Activated CD8-positive, alpha-beta memory T cell treated with anti-CD3 and anti-CD28 coated beads for 36 hours (primary cell): Measurements from ENCODE around the gene SURF1. TPM values are rescaled to one million over a fixed set of nuclear protein-coding genes. Genes with fewer than 3 reads are reported as not detected.
"Not testable (repeated sequence)": the region's sequence is repeated elsewhere in the genome, so short reads cannot be mapped to it uniquely, and the experiment has no call there.

Experiments
- CTCF ChIA-PET: fragments of 350-600 bp; sonication (Branson Sonifier 250); formaldehyde crosslinking; loops from one replicate; lab custom pipeline; 2021; ENCODE audit warnings: antibody characterized with exemption; lab: Charles Lee
- POLR2A ChIA-PET: fragments of 350-600 bp; sonication (Branson Sonifier 250); formaldehyde crosslinking; loops from one replicate; lab custom pipeline; 2021; ENCODE audit warnings: antibody characterized with exemption; lab: Charles Lee
- total RNA-seq, 2 experiments: library from RNA; stranded (reverse); gene quantifications; one replicate each; pipeline ENCODE4 v1.2.3, GENCODE V29; 2021

SURF1 gene, protein sequence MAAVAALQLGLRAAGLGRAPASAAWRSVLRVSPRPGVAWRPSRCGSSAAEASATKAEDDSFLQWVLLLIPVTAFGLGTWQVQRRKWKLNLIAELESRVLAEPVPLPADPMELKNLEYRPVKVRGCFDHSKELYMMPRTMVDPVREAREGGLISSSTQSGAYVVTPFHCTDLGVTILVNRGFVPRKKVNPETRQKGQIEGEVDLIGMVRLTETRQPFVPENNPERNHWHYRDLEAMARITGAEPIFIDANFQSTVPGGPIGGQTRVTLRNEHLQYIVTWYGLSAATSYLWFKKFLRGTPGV
- 10 to 100 TPM; 31.6 to 31.9 TPM for total RNA-seq

DNA sequence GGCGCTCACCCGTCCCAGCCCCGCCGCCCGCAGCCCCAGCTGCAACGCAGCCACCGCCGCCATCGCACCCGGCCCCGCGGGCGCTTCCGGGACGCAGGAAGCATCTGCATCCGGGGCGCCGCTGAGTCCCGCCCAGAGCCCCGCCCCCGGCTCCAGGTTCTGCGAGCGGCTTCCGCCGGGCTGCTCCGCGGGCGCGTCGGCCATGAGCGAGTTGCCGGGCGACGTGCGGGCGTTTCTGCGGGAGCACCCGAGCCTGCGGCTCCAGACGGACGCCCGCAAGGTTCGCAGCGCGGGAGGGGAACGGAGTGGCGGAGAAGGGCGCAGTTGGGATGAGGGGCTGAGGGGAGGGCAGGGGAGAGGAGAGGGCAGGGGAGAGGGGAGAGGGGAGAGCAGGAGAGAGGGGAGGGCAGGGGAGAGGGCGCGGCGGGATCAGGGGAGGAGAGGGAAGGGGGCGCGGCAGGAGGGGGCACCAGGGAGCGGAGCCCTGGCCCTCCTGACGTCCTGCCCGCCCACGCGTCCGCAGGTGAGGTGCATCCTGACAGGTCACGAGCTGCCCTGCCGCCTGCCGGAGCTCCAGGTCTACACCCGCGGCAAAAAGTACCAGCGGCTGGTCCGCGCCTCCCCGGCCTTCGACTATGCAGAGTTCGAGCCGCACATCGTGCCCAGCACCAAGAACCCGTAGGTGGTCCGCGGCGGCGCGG is at the start of gene SURF1, which contains the start of gene SURF2:
Gene SURF1, minus strand, starts transcription at position 97 of the 701 bp plus-strand sequence. Its CDS starts 34 bp downstream, at position 63.
Gene SURF2, plus strand, starts transcription at position 160 of the 701 bp plus-strand sequence. Its CDS starts 43 bp downstream, at position 203.
- POLR2A ChIA-PET, result interaction anchor here (1.0 to 8.5 kb wide), 7 partner anchors 9 to 326 kb away, joined by 3 to 93 read pairs (median 4); partner anchors contain the start of genes GTF3C5, MED22 and RPL7A
- CTCF ChIA-PET, result interaction anchor here (0.8 to 3.9 kb wide), 4 partner anchors 8 to 18 kb away, joined by 3 to 27 read pairs (median 8); partner anchors contain the start of genes MED22 and RPL7A

- ChIA-PET CTCF (interaction anchor here (0.8 to 1.1 kb wide), 4 partner anchors 9 to 81 kb away, joined by 3 read pairs; no protein-coding TSS in a partner anchor), POLR2A (no interaction called here)
Measured at GRCh38 chr9:133405508-133406438, 49.5 kb upstream of the SURF1 start.

GRCh38 chr9:133404454-133405002 is 48.2 kb upstream of the SURF1 start:
- CTCF ChIA-PET, result interaction anchor here (0.7 to 1.9 kb wide), 4 partner anchors 14 to 590 kb away, joined by 3 to 6 read pairs (median 4); no protein-coding TSS in a partner anchor
- POLR2A ChIA-PET, result no interaction called here

- POLR2A ChIA-PET, result no interaction called here
- CTCF ChIA-PET, result interaction anchor here (0.7 to 1.9 kb wide), 4 partner anchors 15 to 590 kb away, joined by 3 to 6 read pairs (median 4); no protein-coding TSS in a partner anchor
Measured at GRCh38 chr9:133403766-133404453, 47.6 kb upstream of the SURF1 start.

DNA sequence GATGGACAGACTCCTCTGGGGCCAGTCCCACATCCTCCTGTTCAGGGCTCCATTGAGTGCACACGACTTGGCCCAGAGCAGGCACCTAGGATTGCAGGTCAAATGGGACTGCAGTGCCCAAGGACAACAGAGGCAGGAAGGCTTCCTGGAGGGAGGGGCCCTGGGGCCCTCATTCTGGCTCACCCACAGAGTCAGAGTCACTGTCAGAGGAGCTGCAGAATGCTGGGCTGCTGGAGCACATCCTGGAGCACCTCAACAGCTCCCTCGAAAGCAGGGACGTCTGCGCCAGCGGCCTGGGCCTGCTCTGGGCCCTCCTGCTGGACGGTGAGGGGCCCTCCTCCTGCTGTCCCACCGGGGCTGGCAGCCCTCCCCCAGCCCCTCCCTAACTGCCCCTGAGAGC is 46.4 kb upstream of the SURF1 start:
- POLR2A ChIA-PET, result interaction anchor here (0.7 kb wide), 1 partner anchor 25 kb away, joined by 4 read pairs; no protein-coding TSS in a partner anchor
- CTCF ChIA-PET, result interaction anchor here (1.5 to 1.6 kb wide), 2 partner anchors 44 to 591 kb away, joined by 4 read pairs; no protein-coding TSS in a partner anchor

GRCh38 chr9:133401588-133401987 is 45.3 kb upstream of the SURF1 start:
- CTCF ChIA-PET, result no interaction called here

GRCh38 chr9:133400292-133400691 is 44.0 kb upstream of the SURF1 start:
- CTCF ChIA-PET, result interaction anchor here (1.3 kb wide), 1 partner anchor 30 kb away, joined by 3 read pairs; no protein-coding TSS in a partner anchor
- POLR2A ChIA-PET, result interaction anchor here (1.6 kb wide), 1 partner anchor 24 kb away, joined by 5 read pairs; the partner anchor contains the start of gene STKLD1

More at GRCh38 chr9:133401588-133401987, 45.3 kb upstream of the SURF1 start:
- POLR2A ChIA-PET, result no interaction called here

DNA sequence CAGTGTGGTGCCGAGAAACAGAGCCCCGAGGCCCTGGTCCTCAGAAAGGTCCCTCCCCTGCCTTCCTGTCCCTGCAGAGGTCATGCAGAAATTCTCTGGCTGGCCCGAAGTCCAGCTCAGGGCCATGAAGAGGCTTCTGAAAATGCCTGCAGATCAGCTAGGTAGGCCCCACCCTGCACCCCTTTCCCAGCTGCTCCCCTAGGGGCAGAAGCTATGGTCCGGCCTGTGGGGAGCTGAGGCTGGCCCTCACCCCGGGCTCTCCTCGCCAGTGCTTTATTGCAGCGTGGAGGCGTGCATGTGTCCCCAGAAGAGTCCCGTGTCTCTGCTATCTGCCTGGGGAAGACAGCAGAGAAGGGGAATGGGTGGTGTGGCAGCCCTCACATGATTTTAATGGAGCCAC is 41.6 kb upstream of the SURF1 start:
- POLR2A ChIA-PET, result no interaction called here
- CTCF ChIA-PET, result no interaction called here

GRCh38 chr9:133397370-133397769 is 41.1 kb upstream of the SURF1 start:
- ChIA-PET POLR2A (no interaction called here), CTCF (interaction anchor here (1.1 kb wide), 1 partner anchor 9 kb away, joined by 3 read pairs; no protein-coding TSS in a partner anchor)

GRCh38 chr9:133396952-133397351 is 40.7 kb upstream of the SURF1 start:
- CTCF ChIA-PET, result interaction anchor here (0.5 to 1.1 kb wide), 2 partner anchors 9 to 104 kb away, joined by 3 to 5 read pairs; no protein-coding TSS in a partner anchor
- POLR2A ChIA-PET, result no interaction called here

DNA sequence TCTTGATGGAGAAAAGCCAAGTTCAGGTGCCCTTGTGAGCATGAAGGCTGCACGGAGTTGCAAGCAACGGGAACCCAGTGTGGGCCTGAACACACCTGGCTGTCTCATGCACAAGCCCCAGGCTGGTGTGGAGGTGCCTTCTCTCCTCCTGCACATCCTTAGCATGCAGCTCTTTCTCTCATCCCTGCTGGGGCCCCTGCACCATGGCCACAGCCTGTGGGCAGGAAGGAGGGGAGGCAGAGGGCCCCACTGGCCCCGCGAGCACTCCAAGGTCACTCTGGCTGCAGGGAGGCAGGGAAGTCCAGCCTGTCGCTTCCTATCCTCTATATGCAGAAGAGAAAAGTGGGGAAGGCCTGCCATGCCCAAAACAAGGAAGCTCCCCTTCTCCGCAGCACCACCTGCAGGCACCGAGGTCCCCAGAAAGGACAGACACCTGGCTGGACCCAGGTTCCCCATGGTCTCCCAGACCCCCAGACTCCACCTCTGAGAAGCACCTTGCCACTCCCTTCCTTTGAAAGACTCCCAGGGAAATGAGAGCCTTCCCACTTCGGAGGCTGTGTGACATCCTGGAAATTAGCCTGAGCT is 38.5 kb upstream of the SURF1 start:
- CTCF ChIA-PET, result no interaction called here

DNA sequence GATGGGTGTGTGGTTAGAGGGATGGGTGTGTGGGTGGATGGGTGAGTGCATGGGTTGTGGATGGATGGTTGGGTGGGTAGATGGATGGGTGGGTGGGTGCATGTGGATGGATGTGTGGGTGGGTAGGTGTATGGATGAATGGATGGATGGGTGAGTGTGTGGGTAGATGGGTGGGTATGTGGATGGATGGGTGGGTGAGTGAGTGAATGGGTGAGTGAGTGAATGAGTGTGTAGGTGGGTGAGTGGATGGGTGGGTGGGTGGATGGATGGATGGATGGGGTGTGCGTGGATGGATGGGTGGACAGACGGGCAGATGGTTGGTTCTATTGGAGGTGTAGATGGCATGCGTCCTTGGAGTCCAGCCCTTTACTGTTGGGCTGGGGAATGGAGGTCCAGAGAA is 37.1 kb upstream of the SURF1 start:
- POLR2A ChIA-PET, result no interaction called here
- CTCF ChIA-PET, result no interaction called here

More for the DNA sequence above, 38.5 kb upstream of the SURF1 start:
- POLR2A ChIA-PET, result no interaction called here

GRCh38 chr9:133392308-133392707 is 36.0 kb upstream of the SURF1 start:
- CTCF ChIA-PET, POLR2A ChIA-PET: not testable (repeated sequence)

DNA sequence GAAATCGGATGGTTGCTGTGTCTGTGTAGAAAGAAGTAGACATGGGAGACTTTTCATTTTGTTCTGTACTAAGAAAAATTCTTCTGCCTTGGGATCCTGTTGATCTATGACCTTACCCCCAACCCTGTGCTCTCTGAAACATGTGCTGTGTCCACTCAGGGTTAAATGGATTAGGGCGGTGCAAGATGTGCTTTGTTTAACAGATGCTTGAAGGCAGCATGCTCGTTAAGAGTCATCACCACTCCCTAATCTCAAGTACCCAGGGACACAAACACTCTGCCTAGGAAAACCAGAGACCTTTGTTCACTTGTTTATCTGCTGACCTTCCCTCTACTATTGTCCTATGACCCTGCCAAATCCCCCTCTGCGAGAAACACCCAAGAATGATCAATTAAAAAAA is 35.2 kb upstream of the SURF1 start:
- POLR2A ChIA-PET, CTCF ChIA-PET: not testable (repeated sequence)

DNA sequence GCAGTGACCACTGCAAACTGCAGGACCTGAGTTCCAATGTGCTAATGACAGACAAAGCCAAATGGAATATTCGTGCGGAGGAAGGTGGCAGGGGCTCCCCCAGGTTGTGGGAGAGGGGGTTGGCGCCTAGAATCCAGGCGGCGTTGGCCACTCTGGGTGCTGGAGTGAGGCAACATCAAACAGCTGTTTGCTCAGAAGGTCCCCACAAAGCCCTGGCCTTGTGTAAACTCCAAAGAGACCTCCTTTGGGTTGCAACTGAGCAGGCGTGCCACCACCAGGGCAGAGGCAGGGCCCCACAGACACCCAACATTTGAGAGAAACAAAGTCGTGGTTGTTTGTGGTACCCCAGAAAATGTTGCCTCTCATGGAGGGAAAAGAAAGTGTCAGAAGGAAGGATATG is 34.4 kb upstream of the SURF1 start:
- ChIA-PET CTCF (no interaction called here), POLR2A (no interaction called here)

DNA sequence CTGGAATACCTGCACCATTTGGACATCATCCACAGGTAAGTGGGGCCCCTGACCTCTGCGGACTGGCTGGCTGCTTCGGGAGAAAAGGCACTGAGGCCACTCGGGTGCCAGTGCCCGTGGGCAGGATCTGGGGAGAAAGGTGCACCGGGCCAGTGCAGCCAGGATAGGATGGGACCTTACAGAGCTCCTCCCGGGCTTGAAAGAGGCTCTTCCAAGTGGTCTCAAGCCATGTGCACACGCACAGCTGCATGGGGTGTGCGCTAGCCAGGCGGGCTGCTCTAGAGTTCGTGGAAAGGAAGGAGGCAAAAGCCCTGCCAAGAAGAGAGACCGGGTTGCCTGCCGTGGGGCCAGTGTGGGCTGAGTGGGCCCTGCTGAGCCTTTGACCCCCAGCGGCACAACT is 33.3 kb upstream of the SURF1 start:
- ChIA-PET POLR2A (no interaction called here), CTCF (no interaction called here)

DNA sequence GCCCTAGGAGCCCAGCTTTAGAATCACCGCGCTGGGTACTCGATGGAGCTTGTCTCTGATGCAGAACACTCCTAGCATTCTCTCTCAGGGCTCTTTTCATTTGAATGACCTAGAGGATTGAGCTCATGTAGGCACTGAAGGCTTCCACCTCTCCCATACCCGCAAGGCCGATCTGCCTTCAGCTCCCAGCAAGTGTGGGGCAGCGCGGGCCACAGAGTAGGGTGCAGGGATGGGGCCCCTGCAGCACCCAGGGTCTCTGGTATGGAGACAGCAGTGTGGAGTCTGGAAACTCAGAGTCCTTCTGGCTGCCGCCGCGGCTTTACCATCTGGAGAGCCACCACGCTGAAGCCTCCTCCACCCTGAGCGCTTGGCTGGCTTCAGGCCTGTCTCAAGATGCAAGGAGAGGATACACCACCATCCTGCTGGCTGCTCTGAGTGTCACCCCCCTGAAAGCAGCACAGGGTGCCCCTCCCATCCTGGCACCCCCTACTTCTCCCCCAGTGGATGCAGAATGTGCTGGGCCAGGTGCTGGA is 32.8 kb upstream of the SURF1 start:
- ChIA-PET CTCF (no interaction called here), POLR2A (no interaction called here)
